GM12878 (cell line): Measurements from ENCODE around the gene SPACDR. TPM values are rescaled to one million over a fixed set of nuclear protein-coding genes. Genes with fewer than 3 reads are reported as not detected.

ENCODE experiments used
- CHD2 ChIP-seq: IDR thresholded peaks from 2 replicates; pipeline ENCODE4 v1.6.1; 2011; ENCODE audit warnings: low read depth, low read length, improper control_type of control experiment, borderline replicate concordance
- CREM ChIP-seq: IDR thresholded peaks from 2 replicates; pipeline ENCODE4 v1.6.1; 2014; ENCODE audit warnings: antibody characterized with exemption, low read depth
- DPF2 ChIP-seq: fragments of 450-650 bp; IDR thresholded peaks from 2 replicates; pipeline ENCODE4 v1.6.1; 2017; ENCODE audit warnings: mild to moderate bottlenecking
- E4F1 ChIP-seq: fragments of 450-650 bp; IDR thresholded peaks from 2 replicates; pipeline ENCODE4 v1.6.1; 2018; ENCODE audit warnings: borderline replicate concordance, mild to moderate bottlenecking; ENCODE audit not compliant: partially characterized antibody
- EP300 ChIP-seq, 2 experiments: fragments of 150-350 bp in 1 of 2; IDR thresholded peaks; 2 replicates each; pipeline ENCODE4 v1.6.1; 2011 to 2012; ENCODE audit warnings: low read depth in 2 of 2, low read length in 2 of 2, borderline replicate concordance in 1 of 2, improper control_type of control experiment in 1 of 2, inconsistent platforms in 1 of 2; ENCODE audit not compliant: control insufficient read depth in 1 of 2
- ETV6 ChIP-seq, 2 experiments: fragments of 450-650 bp in 1 of 2; IDR thresholded peaks in 1 of 2; conservative IDR thresholded peaks in 1 of 2; 2 replicates each; pipeline ENCODE4 v1.6.1; 2014; ENCODE audit warnings: antibody characterized with exemption in 1 of 2, borderline replicate concordance in 1 of 2, low read depth in 1 of 2, mild to moderate bottlenecking in 1 of 2, moderate library complexity in 1 of 2
- FOXK2 ChIP-seq: fragments of 450-650 bp; IDR thresholded peaks from 2 replicates; pipeline ENCODE4 v1.6.1; 2017; ENCODE audit warnings: mild to moderate bottlenecking, moderate library complexity
- FOXM1 ChIP-seq: IDR thresholded peaks from 2 replicates; pipeline ENCODE4 v1.6.1; 2012; ENCODE audit warnings: low read depth, mild to moderate bottlenecking, inconsistent platforms, low read length, moderate library complexity
- GABPA ChIP-seq: IDR thresholded peaks from 2 replicates; pipeline ENCODE4 v1.6.1; 2014; ENCODE audit warnings: antibody characterized with exemption, low read depth, mild to moderate bottlenecking, inconsistent platforms
- HSF1 ChIP-seq: fragments of 150-350 bp; IDR thresholded peaks from 2 replicates; pipeline ENCODE4 v1.6.1; 2014; ENCODE audit warnings: mild to moderate bottlenecking, low read depth, low read length
- JUNB ChIP-seq: IDR thresholded peaks from 2 replicates; pipeline ENCODE4 v1.6.1; 2016; ENCODE audit warnings: antibody characterized with exemption, mild to moderate bottlenecking
- JUND ChIP-seq: IDR thresholded peaks from 2 replicates; pipeline ENCODE4 v1.6.1; 2012; ENCODE audit warnings: low read depth, mild to moderate bottlenecking, low read length, improper control_type of control experiment, moderate library complexity
- MLLT1 ChIP-seq: fragments of 450-650 bp; IDR thresholded peaks from 2 replicates; pipeline ENCODE4 v1.6.1; 2016; ENCODE audit warnings: mild to moderate bottlenecking
- MTA3 ChIP-seq: IDR thresholded peaks from 2 replicates; pipeline ENCODE4 v1.6.1; 2012; ENCODE audit warnings: low read length, inconsistent platforms, borderline replicate concordance
- NFYA ChIP-seq: IDR thresholded peaks from 2 replicates; pipeline ENCODE4 v1.6.1; 2011; ENCODE audit warnings: low read depth, mild to moderate bottlenecking, low read length, improper control_type of control experiment, borderline replicate concordance
- NRF1 ChIP-seq: conservative IDR thresholded peaks from 2 replicates; pipeline ENCODE4 v1.6.1; 2011; ENCODE audit warnings: mild to moderate bottlenecking, low read depth, low read length, improper control_type of control experiment
- SIN3A ChIP-seq: IDR thresholded peaks from 2 replicates; pipeline ENCODE4 v1.6.1; 2012; ENCODE audit warnings: low read depth, low read length, improper control_type of control experiment
- SMAD1 ChIP-seq: fragments of 450-650 bp; IDR thresholded peaks from 2 replicates; pipeline ENCODE4 v1.6.1; 2018; ENCODE audit warnings: mild to moderate bottlenecking, low read depth; ENCODE audit not compliant: partially characterized antibody
- SMAD5 ChIP-seq: IDR thresholded peaks from 2 replicates; pipeline ENCODE4 v1.6.1; 2016; ENCODE audit warnings: antibody characterized with exemption, low read depth
- SMARCA5 ChIP-seq: fragments of 450-650 bp; IDR thresholded peaks from 2 replicates; pipeline ENCODE4 v1.6.1; 2017; ENCODE audit warnings: mild to moderate bottlenecking
- TAF1 ChIP-seq: IDR thresholded peaks from 2 replicates; pipeline ENCODE4 v1.6.1; 2011; ENCODE audit warnings: mild to moderate bottlenecking, low read depth, low read length, borderline replicate concordance
- TBL1XR1 ChIP-seq: IDR thresholded peaks from 2 replicates; pipeline ENCODE4 v1.6.1; 2012; ENCODE audit warnings: low read depth, low read length, improper control_type of control experiment
- ZNF384 ChIP-seq: IDR thresholded peaks from 2 replicates; pipeline ENCODE4 v1.6.1; 2012; ENCODE audit warnings: low read depth, mild to moderate bottlenecking, low read length, improper control_type of control experiment, borderline replicate concordance
- polyA plus RNA-seq, 11 experiments: library from polyadenylated mRNA; depleted of rRNA in 4 of 11; unstranded in 6 of 11; stranded (reverse) in 5 of 11; fragments of >200 nt; fragmentation: Nextera tagmentation in 4 of 11; fragmentation: Illumina TruSeq in 1 of 11; extraction: Ambion mirVana in 4 of 11; extraction: Trizol in 1 of 11; gene quantifications; 1 replicate in 1 of 11; 2 replicates in 10 of 11; pipeline versions ENCODE4 v1.2.1 to v1.2.3, GENCODE V29; 2011 to 2016; ENCODE audit warnings: inconsistent platforms in 2 of 11, missing spikeins in 2 of 11, low read depth in 1 of 11
- total RNA-seq, 4 experiments: library from RNA; depleted of rRNA in 3 of 4; stranded (reverse); fragments of >200 nt in 3 of 4; fragmentation: Illumina TruSeq in 1 of 4; extraction: Trizol in 1 of 4; gene quantifications; 2 replicates each; pipeline versions ENCODE4 v1.2.1 to v1.2.3, GENCODE V29; 2013 to 2021

The SPACDR gene
- total and polyA plus RNA-seq, 10 of the 15 experiments (the other 5 are each of a cell fraction or from before 2014, with no cell fraction given): 0.18 to 1.5 (median 0.63) TPM

GRCh38 chr7:100478958-100479660 lies 15.0 kb upstream of the SPACDR start, which contains the start of gene TSC22D4 (continued):
- TF ChIP-seq SMAD5: no peak
- TF ChIP-seq NFYA: no peak
- 0 out of 2 replicates have a peak, but pooled peaks have one; percentile 35 for TF ChIP-seq SMARCA5
- TF ChIP-seq MLLT1: no peak; the same call in 1 of the 2 replicates
- no peak for TF ChIP-seq JUNB
- TF ChIP-seq ZNF384: no peak
- TF ChIP-seq GABPA: peak; percentile 76
- no peak for TF ChIP-seq CREM
- TF ChIP-seq TBL1XR1: peak; percentile 50; the same call in 1 of the 2 replicates
- TF ChIP-seq HSF1: no peak
- no peak for TF ChIP-seq EP300 (IDR thresholded peaks at IDR 0.05; ENCODE audit: borderline replicate concordance in 1 of 2, control insufficient read depth in 1 of 2, low read depth in 2 of 2, low read length in 2 of 2)
- peak; percentile 99 for TF ChIP-seq SMAD1
- TF ChIP-seq JUND: no peak
- peak in 1 of 2 experiments; percentile 57; a peak in 2 of 4 replicates for TF ChIP-seq ETV6 (conservative IDR thresholded peaks at IDR 0.05 in 1 of 2, IDR thresholded peaks at IDR 0.05 in 1 of 2; ENCODE audit: borderline replicate concordance in 1 of 2, low read depth in 1 of 2)
- TF ChIP-seq FOXM1: peak; percentile 56; the same call in 1 of the 2 replicates
- no peak for TF ChIP-seq MTA3
- peak; percentile 86 for TF ChIP-seq E4F1
- TF ChIP-seq SIN3A: peak; percentile 82
- TF ChIP-seq NRF1: 0 out of 2 replicates have a peak, but pooled peaks have one; percentile 3
- TF ChIP-seq DPF2: no peak
- TF ChIP-seq CHD2: peak; percentile 65; the same call in 1 of the 2 replicates
- peak; percentile 32; the same call in 1 of the 2 replicates for TF ChIP-seq TAF1
- TF ChIP-seq FOXK2: peak; percentile 90
